SHP77 treated with DMSO at 0.1 percent for 48 hours (cell line): ENCODE data around the gene TTLL7.

Experiments
- DNase-seq: peaks from one replicate; lab custom pipeline; 2025; lab: John Stamatoyannopoulos, UW

TTLL7 gene

GRCh38 chr1:83883979-83884378 is 115.0 kb downstream of the TTLL7 start:
- DNase-seq: no peak

GRCh38 chr1:83882906-83883305 is 116.0 kb downstream of the TTLL7 start:
- DNase-seq: peak; percentile 78

- DNase-seq: no peak
Measured at GRCh38 chr1:83872515-83872914, 126.4 kb downstream of the TTLL7 start.

- DNase-seq: no peak
Measured at GRCh38 chr1:83864991-83865390, 133.9 kb downstream of the TTLL7 start.

GRCh38 chr1:83860490-83861221 is 138.3 kb downstream of the TTLL7 start:
- no peak for DNase-seq

GRCh38 chr1:83857716-83858115 is 141.2 kb downstream of the TTLL7 start:
- no peak for DNase-seq

GRCh38 chr1:83857103-83857502 is 141.8 kb downstream of the TTLL7 start:
- no peak for DNase-seq

GRCh38 chr1:83856381-83856780 is 142.6 kb downstream of the TTLL7 start:
- DNase-seq: no peak

GRCh38 chr1:83854456-83854855 is 144.5 kb downstream of the TTLL7 start:
- no peak for DNase-seq

- DNase-seq: no peak
Measured at GRCh38 chr1:83850834-83851233, 148.1 kb downstream of the TTLL7 start.

- DNase-seq: no peak
Measured at GRCh38 chr1:83849191-83850061, 149.5 kb downstream of the TTLL7 start.

GRCh38 chr1:83846138-83846537 is 152.8 kb downstream of the TTLL7 start:
- DNase-seq: no peak

GRCh38 chr1:83845437-83846071 is 153.4 kb downstream of the TTLL7 start:
- DNase-seq: no peak

- no peak for DNase-seq
Measured at GRCh38 chr1:83844546-83844945, 154.4 kb downstream of the TTLL7 start.

GRCh38 chr1:83839566-83840173 is 159.3 kb downstream of the TTLL7 start:
- DNase-seq: no peak

- DNase-seq: no peak
Measured at GRCh38 chr1:83838573-83838972, 160.4 kb downstream of the TTLL7 start.

- DNase-seq: no peak
Measured at GRCh38 chr1:83836543-83836942, 162.4 kb downstream of the TTLL7 start.

GRCh38 chr1:83834621-83835264 is 164.2 kb downstream of the TTLL7 start:
- DNase-seq: no peak

- no peak for DNase-seq
Measured at GRCh38 chr1:83832194-83832593, 166.7 kb downstream of the TTLL7 start.

- DNase-seq: no peak
Measured at GRCh38 chr1:83829106-83829505, 169.8 kb downstream of the TTLL7 start.

GRCh38 chr1:83828456-83828855 is 170.5 kb downstream of the TTLL7 start:
- no peak for DNase-seq

GRCh38 chr1:83827741-83828140 is 171.2 kb downstream of the TTLL7 start:
- DNase-seq: no peak
